DOHH2 (cell line): ENCODE data around the gene ICE2.

Experiments
- CTCF ChIP-seq: fragments of 200-600 bp; sonication (generic); IDR thresholded peaks from one replicate; pipeline ENCODE4 v1.5.1; 2014; ENCODE audit warnings: antibody characterized with exemption, mild to moderate bottlenecking, low read depth, low read length; ENCODE audit not compliant: poor library complexity, severe bottlenecking
- EZH2phosphoT487 ChIP-seq: fragments of 200-600 bp; sonication (generic); IDR thresholded peaks from 2 replicates; pipeline ENCODE4 v1.6.1; 2017; ENCODE audit warnings: borderline replicate concordance, mild to moderate bottlenecking, antibody characterized with exemption, low read length, moderate library complexity, mixed read lengths

GRCh38 chr15:60426870-60427508, 52.0 kb downstream of the ICE2 start:
- TF ChIP-seq CTCF (no peak), EZH2phosphoT487 (no peak)
